Upper lobe of left lung (tissue), 4 donors: ENCODE measurements around the gene FREM1.

Source experiments
- CTCF ChIP-seq, 6 experiments: fragments of 450-650 bp in 4 of 6; fragments of 200-600 bp in 2 of 6; sonication (generic) in 2 of 6; IDR thresholded peaks; one replicate each; pipeline ENCODE4 v1.5.1; 2016 to 2019; ENCODE audit warnings: antibody characterized with exemption in 6 of 6
- EP300 ChIP-seq, 4 donors: sonication (generic); formaldehyde crosslinking; IDR thresholded peaks; one replicate each; pipeline ENCODE4 v1.5.1; 2017; ENCODE audit warnings: antibody characterized with exemption in 4 of 4, control low read depth in 2 of 4
- POLR2A ChIP-seq, 4 donors: fragments of 450-650 bp; IDR thresholded peaks; one replicate each; pipeline ENCODE4 v1.5.1; 2016 to 2017; ENCODE audit warnings: antibody characterized with exemption in 4 of 4, mild to moderate bottlenecking in 2 of 4
- POLR2AphosphoS5 ChIP-seq, 2 donors: sonication (generic); formaldehyde crosslinking; IDR thresholded peaks; one replicate each; pipeline ENCODE4 v1.5.1; 2017; ENCODE audit warnings: antibody characterized with exemption in 2 of 2

GRCh38 chr9:14770592-14770991, 139.6 kb downstream of the FREM1 start:
- no peak for TF ChIP-seq POLR2AphosphoS5 (IDR thresholded peaks at IDR 0.05)
- no peak for TF ChIP-seq CTCF (IDR thresholded peaks at IDR 0.05)
- TF ChIP-seq EP300 (IDR thresholded peaks at IDR 0.05): no peak
- no peak for TF ChIP-seq POLR2A (IDR thresholded peaks at IDR 0.05)
